ENCODE measurements around the gene VGLL3.
A peak's percentile ranks its signal among the peaks of the same experiment; 100 is the strongest.
"Not testable (repeated sequence)": the region's sequence is repeated elsewhere in the genome, so short reads cannot be mapped to it uniquely, and the experiment has no call there.

The VGLL3 gene

GRCh38 chr3:86990734-86991481 is at the start of gene VGLL3:
VGLL3 (minus strand) TSS chr3:86991149; CDS start chr3:86990743, 406 bp downstream.
- no peak for DNase-seq
- TF ChIP-seq POLR2A (IDR thresholded peaks at IDR 0.05; ENCODE audit: low read length) = no peak
- TF ChIP-seq GATA1 (IDR thresholded peaks at IDR 0.05; ENCODE audit: low read depth, low read length) = no peak

DNA sequence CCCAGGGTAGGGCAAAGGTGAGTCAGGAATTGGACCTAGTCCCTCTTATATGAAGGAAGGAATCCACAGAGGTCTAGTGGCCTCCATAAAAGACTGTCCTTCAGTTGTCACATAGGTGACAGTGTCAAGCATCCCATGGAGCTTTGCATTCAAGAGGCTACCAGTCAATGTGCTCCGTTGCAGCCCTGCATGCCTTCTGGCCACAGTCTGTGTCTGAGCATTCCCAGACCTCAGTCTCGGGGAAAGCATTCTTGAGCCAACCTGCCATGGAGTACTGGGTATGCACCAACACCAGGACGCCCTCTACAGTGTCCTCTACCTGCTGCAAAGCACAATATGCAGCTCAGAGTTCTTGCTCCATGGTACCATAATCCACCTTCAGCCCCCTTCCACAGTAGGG is 46.7 kb upstream of the VGLL3 start:
- TF ChIP-seq GATA1 (IDR thresholded peaks at IDR 0.05; ENCODE audit: low read depth, low read length) (no peak), POLR2A (IDR thresholded peaks at IDR 0.05; ENCODE audit: low read length) (no peak)

GRCh38 chr3:87036671-87037070 is 45.7 kb upstream of the VGLL3 start:
- no peak for DNase-seq
- TF ChIP-seq GATA1 (IDR thresholded peaks at IDR 0.05; ENCODE audit: low read depth, low read length) (no peak), POLR2A (IDR thresholded peaks at IDR 0.05; ENCODE audit: low read length) (no peak)

More for the DNA sequence above, 46.7 kb upstream of the VGLL3 start:
- no peak for DNase-seq

DNA sequence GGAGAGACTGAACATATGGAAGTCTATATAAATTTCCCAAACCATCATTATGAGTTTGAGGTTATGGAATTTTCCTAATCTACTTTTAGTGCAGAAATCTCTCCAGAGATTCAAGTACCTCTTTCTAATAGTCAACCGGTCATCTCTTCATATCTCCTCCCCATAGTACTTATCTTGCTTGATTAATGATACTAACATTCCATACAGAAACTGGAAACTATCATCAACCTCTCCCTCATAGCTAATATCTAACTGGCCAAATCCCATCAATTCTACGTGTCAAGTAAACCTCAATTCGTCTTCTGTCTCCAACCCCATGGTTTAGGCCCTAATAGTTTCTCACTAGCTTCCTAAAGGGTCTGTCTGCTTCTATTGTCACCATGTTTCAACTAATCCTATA is 44.4 kb upstream of the VGLL3 start:
- DNase-seq = no peak
- TF ChIP-seq POLR2A (IDR thresholded peaks at IDR 0.05; ENCODE audit: low read length) (no peak), GATA1 (IDR thresholded peaks at IDR 0.05; ENCODE audit: low read depth, low read length) (no peak)

- DNase-seq = no peak
Observed at GRCh38 chr3:87033205-87033604, 42.3 kb upstream of the VGLL3 start.

GRCh38 chr3:87025661-87026645 is 35.0 kb upstream of the VGLL3 start:
- TF ChIP-seq POLR2A (IDR thresholded peaks at IDR 0.05; ENCODE audit: low read length) (no peak), GATA1 (IDR thresholded peaks at IDR 0.05; ENCODE audit: low read depth, low read length) (no peak)
- no peak for DNase-seq

More at GRCh38 chr3:87033205-87033604, 42.3 kb upstream of the VGLL3 start:
- no peak for TF ChIP-seq POLR2A (IDR thresholded peaks at IDR 0.05; ENCODE audit: low read length)

- DNase-seq = not testable (repeated sequence)
Observed at GRCh38 chr3:87017370-87017769, 26.4 kb upstream of the VGLL3 start.

GRCh38 chr3:87009271-87009670 is 18.3 kb upstream of the VGLL3 start:
- TF ChIP-seq GATA1 (IDR thresholded peaks at IDR 0.05; ENCODE audit: low read depth, low read length) (no peak), POLR2A (IDR thresholded peaks at IDR 0.05; ENCODE audit: low read length) (no peak)
- DNase-seq = no peak

- peak in 1 of 2 experiments; percentile 7 for DNase-seq
- no peak for TF ChIP-seq GATA1 (IDR thresholded peaks at IDR 0.05; ENCODE audit: low read depth, low read length)
- TF ChIP-seq POLR2A (IDR thresholded peaks at IDR 0.05; ENCODE audit: low read length) = no peak
Observed at GRCh38 chr3:87006844-87007439, 16.0 kb upstream of the VGLL3 start.

- TF ChIP-seq POLR2A (IDR thresholded peaks at IDR 0.05; ENCODE audit: low read length) = no peak
- TF ChIP-seq GATA1 (IDR thresholded peaks at IDR 0.05; ENCODE audit: low read depth, low read length) = no peak
Observed at GRCh38 chr3:87004883-87005282, 13.9 kb upstream of the VGLL3 start.

GRCh38 chr3:87002346-87002745 is 11.4 kb upstream of the VGLL3 start:
- no peak for DNase-seq
- TF ChIP-seq GATA1 (IDR thresholded peaks at IDR 0.05; ENCODE audit: low read depth, low read length) (no peak), POLR2A (IDR thresholded peaks at IDR 0.05; ENCODE audit: low read length) (no peak)

More at GRCh38 chr3:87004883-87005282, 13.9 kb upstream of the VGLL3 start:
- no peak for DNase-seq

DNA sequence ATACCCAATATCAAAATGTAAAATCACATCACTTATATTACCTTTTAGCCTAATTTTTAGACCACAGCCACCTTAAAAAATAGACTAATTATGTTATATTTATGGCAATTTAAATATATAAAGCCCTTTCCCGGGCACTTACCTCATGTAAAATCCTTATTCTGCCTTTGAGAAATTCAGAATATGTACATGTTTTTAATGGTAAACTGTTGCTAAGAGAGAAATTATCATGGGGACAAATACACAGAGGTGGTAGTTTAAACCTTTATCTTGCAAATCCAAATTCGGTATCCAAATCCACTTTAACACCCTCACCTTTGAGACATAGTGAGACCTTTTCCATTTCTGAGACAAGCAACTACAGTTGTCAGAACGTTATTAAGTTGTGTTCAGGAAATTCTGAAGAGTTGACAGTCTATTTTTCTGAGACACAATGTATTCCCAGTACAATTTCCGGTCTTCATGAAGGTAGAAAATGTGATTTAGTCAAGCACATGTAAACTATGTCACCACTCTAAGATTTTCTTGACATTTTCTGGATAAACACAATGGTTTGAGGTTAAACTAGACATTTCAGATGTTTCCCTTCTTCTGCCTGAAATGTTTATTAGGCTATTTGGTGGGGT is 10.6 kb upstream of the VGLL3 start:
- DNase-seq = no peak
- TF ChIP-seq GATA1 (IDR thresholded peaks at IDR 0.05; ENCODE audit: low read depth, low read length) (no peak), POLR2A (IDR thresholded peaks at IDR 0.05; ENCODE audit: low read length) (no peak)

DNA sequence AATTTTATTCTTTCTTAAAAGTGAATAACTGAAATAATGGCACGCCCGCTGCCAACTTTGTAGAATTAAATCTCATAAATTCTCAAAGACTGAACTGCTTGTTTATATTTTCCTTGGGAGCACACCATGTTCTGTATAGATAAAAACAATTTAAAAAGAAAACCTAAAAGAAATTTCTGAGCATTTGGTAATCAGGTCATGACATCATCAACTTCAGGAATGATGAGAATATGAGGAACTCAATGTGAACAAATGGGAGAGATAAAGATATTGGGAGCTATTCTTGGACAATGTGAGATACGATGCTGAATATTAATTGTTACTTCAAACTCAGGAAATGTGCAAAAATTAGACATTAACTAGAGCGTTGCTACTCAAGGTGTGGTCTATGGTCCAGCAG is 10.0 kb upstream of the VGLL3 start:
- TF ChIP-seq GATA1 (IDR thresholded peaks at IDR 0.05; ENCODE audit: low read depth, low read length) (no peak), POLR2A (IDR thresholded peaks at IDR 0.05; ENCODE audit: low read length) (no peak)
- no peak for DNase-seq

DNA sequence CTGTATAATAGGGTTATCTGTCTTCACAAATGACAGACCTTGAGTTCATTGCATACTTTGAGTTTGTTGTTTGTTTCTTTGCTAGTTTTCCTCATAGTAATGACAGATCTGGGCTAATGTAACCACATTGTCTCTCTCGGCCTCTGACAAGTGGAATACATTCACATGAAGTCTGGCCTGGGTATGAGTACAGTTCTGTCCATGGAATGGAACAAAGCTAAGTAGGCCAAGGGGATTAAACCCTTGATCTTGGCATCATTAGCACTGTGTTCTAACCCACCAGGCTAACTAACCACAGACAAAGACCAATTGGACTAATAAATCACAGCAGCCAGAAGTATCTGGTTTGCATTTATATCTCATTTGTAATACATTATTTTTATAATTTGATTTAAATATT is 7.6 kb upstream of the VGLL3 start:
- TF ChIP-seq GATA1 (IDR thresholded peaks at IDR 0.05; ENCODE audit: low read depth, low read length) (no peak), POLR2A (IDR thresholded peaks at IDR 0.05; ENCODE audit: low read length) (no peak)
- DNase-seq = no peak
